Measurements from ENCODE around the gene MPI.

DNA sequence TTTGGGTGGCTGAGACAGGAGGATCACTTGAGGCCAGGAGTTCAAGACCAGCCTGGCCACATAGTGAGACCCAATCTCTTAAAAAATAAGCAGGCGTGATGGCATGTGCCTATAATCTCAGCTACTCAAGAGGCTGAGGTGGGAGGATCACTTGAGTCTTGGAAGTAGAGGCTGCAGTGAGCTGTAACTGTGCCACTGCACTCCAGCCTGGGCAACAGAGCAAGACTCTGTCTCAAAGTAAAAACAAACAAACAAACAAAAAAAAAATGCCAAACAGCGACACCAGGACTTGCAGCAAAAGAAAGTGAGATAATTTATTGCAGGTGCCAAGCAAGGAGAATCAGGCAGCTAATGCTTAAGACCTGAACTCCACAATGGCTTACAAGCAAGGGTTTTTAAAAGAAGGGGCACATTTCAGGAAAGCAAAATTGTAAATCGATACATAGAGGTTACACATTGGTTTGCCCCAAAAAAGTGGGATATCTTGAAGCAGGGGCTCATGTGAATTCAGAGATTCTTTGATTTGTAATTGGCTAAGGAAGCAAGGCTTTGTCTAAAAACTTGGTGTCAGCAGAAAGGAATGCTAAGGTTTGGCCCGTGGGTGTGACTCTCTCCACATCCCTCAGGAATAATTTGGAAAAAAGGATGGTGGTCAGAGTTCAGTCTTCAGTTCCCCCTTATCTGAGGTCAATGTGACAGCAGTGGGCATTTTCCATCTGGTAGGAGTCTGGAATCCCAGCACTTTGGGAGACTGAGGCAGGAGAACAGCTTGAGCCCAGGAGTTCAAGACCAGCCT, 5.2 kb upstream of the MPI start:
- TF ChIP-seq, protein P1, sequence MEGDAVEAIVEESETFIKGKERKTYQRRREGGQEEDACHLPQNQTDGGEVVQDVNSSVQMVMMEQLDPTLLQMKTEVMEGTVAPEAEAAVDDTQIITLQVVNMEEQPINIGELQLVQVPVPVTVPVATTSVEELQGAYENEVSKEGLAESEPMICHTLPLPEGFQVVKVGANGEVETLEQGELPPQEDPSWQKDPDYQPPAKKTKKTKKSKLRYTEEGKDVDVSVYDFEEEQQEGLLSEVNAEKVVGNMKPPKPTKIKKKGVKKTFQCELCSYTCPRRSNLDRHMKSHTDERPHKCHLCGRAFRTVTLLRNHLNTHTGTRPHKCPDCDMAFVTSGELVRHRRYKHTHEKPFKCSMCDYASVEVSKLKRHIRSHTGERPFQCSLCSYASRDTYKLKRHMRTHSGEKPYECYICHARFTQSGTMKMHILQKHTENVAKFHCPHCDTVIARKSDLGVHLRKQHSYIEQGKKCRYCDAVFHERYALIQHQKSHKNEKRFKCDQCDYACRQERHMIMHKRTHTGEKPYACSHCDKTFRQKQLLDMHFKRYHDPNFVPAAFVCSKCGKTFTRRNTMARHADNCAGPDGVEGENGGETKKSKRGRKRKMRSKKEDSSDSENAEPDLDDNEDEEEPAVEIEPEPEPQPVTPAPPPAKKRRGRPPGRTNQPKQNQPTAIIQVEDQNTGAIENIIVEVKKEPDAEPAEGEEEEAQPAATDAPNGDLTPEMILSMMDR (IDR thresholded peaks at IDR 0.05): no peak
- TF ChIP-seq RXRA (IDR thresholded peaks at IDR 0.05; ENCODE audit: borderline replicate concordance, low read depth): no peak

Measured in SK-N-SH (cell line).